K562 (cell line): ENCODE data around the gene APCDD1L. TPM values are rescaled to one million over a fixed set of nuclear protein-coding genes. Genes with fewer than 3 reads are reported as not detected.

ENCODE experiments used
- ATAC-seq: fragments of 200-7000 bp; cut with Tn5 transposase; 3 replicates; pipeline ENCODE4 v1.9.1; 2020; ENCODE audit warnings: moderate library complexity
- BruUV-seq: library from RNA; stranded (reverse); fragments of 400-500 nt; replicated peaks from 2 replicates; lab custom pipeline; 2021; lab: Mats Ljungman, UMichigan
- CTCF ChIA-PET: fragments of 300-600 bp; formaldehyde crosslinking; extraction: SDS; loops from one replicate; lab custom pipeline; 2021; ENCODE audit warnings: low intra/inter-chr PET ratio; lab: Yijun Ruan, JAX
- POLR2A ChIA-PET: fragments of 300-600, 350-650 bp; sonication (Branson Sonifier 250); formaldehyde crosslinking; extraction: SDS; loops from one replicate; lab custom pipeline; 2021; ENCODE audit warnings: antibody characterized with exemption, inconsistent platforms; lab: Yijun Ruan, JAX
- DNase-seq, 4 experiments: peaks; one replicate each; pipeline versions ENCODE4 v3.0.0 to v3.0.0-alpha.2; 2011 to 2018; ENCODE audit warnings: low spot score in 3 of 4, mixed read lengths in 3 of 4; ENCODE audit errors: extremely low read depth in 1 of 4
- FAIRE-seq: peaks from 2 replicates; lab custom pipeline; 2011; peaks lifted over from hg19 to GRCh38; lab: Jason Lieb, UNC
- H2AFZ ChIP-seq: 2 replicates; pipeline ENCODE4 v1.6.0; 2011; ENCODE audit warnings: low read depth, low read length, control low read depth, inconsistent platforms
- H3K27ac ChIP-seq: fragments of 200-600 bp; 3 replicates; pipeline ENCODE4 v1.8.0; 2011; ENCODE audit warnings: low read depth, mild to moderate bottlenecking, control low read depth, inconsistent platforms, low read length, moderate library complexity, mixed read lengths; ENCODE audit errors: extremely low read depth
- H3K27me3 ChIP-seq, 2 experiments: fragments of 300-600 bp in 1 of 2; 2 replicates in 1 of 2; 3 replicates in 1 of 2; pipeline versions ENCODE4 v1.6.0 to v1.8.0; 2011; ENCODE audit warnings: inconsistent platforms in 2 of 2, low read length in 2 of 2, mild to moderate bottlenecking in 1 of 2, mixed read lengths in 1 of 2, moderate library complexity in 1 of 2; ENCODE audit not compliant: control insufficient read depth in 2 of 2, insufficient read depth in 2 of 2
- H3K36me3 ChIP-seq: fragments of 300-600 bp; 3 replicates; pipeline ENCODE4 v1.8.0; 2011; ENCODE audit warnings: mild to moderate bottlenecking, low read length, inconsistent platforms; ENCODE audit not compliant: control insufficient read depth, insufficient read depth
- H3K4me1 ChIP-seq, 2 experiments: fragments of 200-600 bp in 1 of 2; replicated peaks in 1 of 2; 2 replicates in 1 of 2; 3 replicates in 1 of 2; pipeline versions ENCODE4 v1.5.1 to v1.8.0; 2011; ENCODE audit warnings: inconsistent platforms in 2 of 2, low read length in 2 of 2, mild to moderate bottlenecking in 1 of 2, mixed read lengths in 1 of 2, moderate library complexity in 1 of 2; ENCODE audit not compliant: control insufficient read depth in 2 of 2, insufficient read depth in 2 of 2
- H3K4me2 ChIP-seq: 2 replicates; pipeline ENCODE4 v1.6.1; 2011; ENCODE audit warnings: low read length, control low read depth, inconsistent platforms, mixed read lengths; ENCODE audit not compliant: insufficient read depth
- H3K4me3 ChIP-seq: fragments of 200-600 bp; sonication (generic), shearing (Covaris generic); 2 replicates; pipeline ENCODE4 v1.5.1; 2016; ENCODE audit warnings: control low read depth, inconsistent platforms
- H3K79me2 ChIP-seq: fragments of 200-600 bp; 3 replicates; pipeline ENCODE4 v1.8.0; 2011; ENCODE audit warnings: low read length, inconsistent platforms; ENCODE audit not compliant: control insufficient read depth, insufficient read depth
- H3K9ac ChIP-seq, 2 experiments: 2 replicates each; pipeline versions ENCODE4 v1.6.0 to v1.6.1; 2011; ENCODE audit warnings: low read depth in 2 of 2, low read length in 2 of 2, control low read depth in 1 of 2, inconsistent platforms in 1 of 2, mild to moderate bottlenecking in 1 of 2, mixed read lengths in 1 of 2; ENCODE audit not compliant: insufficient read depth in 1 of 2
- H3K9me1 ChIP-seq: one replicate; pipeline ENCODE4 v1.6.0; 2011; ENCODE audit warnings: inconsistent platforms, mild to moderate bottlenecking, low read length, moderate library complexity; ENCODE audit not compliant: control insufficient read depth, insufficient read depth
- H3K9me3 ChIP-seq: replicated peaks from 2 replicates; pipeline ENCODE4 v1.5.1; 2011; ENCODE audit warnings: low read depth, low read length, inconsistent platforms; ENCODE audit not compliant: control insufficient read depth, insufficient read depth
- H4K20me1 ChIP-seq: replicated peaks from 2 replicates; pipeline ENCODE4 v1.6.1; 2011; ENCODE audit warnings: low read length, inconsistent platforms, mixed read lengths; ENCODE audit not compliant: control insufficient read depth, insufficient read depth
- ATF6 ChIP-seq: sonication (generic); formaldehyde crosslinking; IDR thresholded peaks from 2 replicates; pipeline ENCODE4 v1.4.0; 2020; ENCODE audit warnings: mild to moderate bottlenecking, missing genetic modification reagents
- BRD9 ChIP-seq: fragments of 450-650 bp; IDR thresholded peaks from 2 replicates; pipeline ENCODE4 v1.6.1; 2018; ENCODE audit warnings: low read depth; ENCODE audit not compliant: partially characterized antibody
- DPF2 ChIP-seq: fragments of 450-650 bp; IDR thresholded peaks from 2 replicates; pipeline ENCODE4 v1.6.1; 2016
- ELK1 ChIP-seq: sonication (generic); formaldehyde crosslinking; IDR thresholded peaks from 2 replicates; pipeline ENCODE4 v1.8.1; 2022; ENCODE audit warnings: missing genetic modification reagents
- FOSL1 ChIP-seq: fragments of 200-800 bp; sonication (Bioruptor generic); conservative IDR thresholded peaks from 2 replicates; pipeline ENCODE4 v1.6.1; 2016; ENCODE audit warnings: missing genetic modification characterization, missing compliant biosample characterization
- GABPB1 ChIP-seq: sonication (generic); formaldehyde crosslinking; IDR thresholded peaks from 2 replicates; pipeline ENCODE4 v1.8.0; 2022; ENCODE audit warnings: mild to moderate bottlenecking, missing genetic modification reagents
- JUND ChIP-seq, 2 experiments: IDR thresholded peaks; 2 replicates in 1 of 2; 3 replicates in 1 of 2; pipeline ENCODE4 v1.6.1; 2011; ENCODE audit warnings: borderline replicate concordance in 2 of 2, low read depth in 2 of 2, low read length in 2 of 2, improper control_type of control experiment in 1 of 2, missing biosample characterization in 1 of 2, missing genetic modification characterization in 1 of 2, missing genetic modification reagents in 1 of 2
- NFXL1 ChIP-seq: fragments of 450-650 bp; formaldehyde crosslinking; IDR thresholded peaks from 2 replicates; pipeline ENCODE4 v1.4.0; 2021; ENCODE audit warnings: mild to moderate bottlenecking
- PRMT5 ChIP-seq: sonication (generic); formaldehyde crosslinking; IDR thresholded peaks from 2 replicates; pipeline ENCODE4 v1.5.0; 2020; ENCODE audit warnings: missing genetic modification reagents
- SNRNP70 ChIP-seq: fragments of 200-400 bp; formaldehyde crosslinking; optimal IDR thresholded peaks from 2 replicates; pipeline ENCODE3; 2017; ENCODE audit warnings: low read depth, low read length
- STAG1 ChIP-seq: sonication (generic); formaldehyde crosslinking; IDR thresholded peaks from 2 replicates; pipeline ENCODE4 v1.5.0; 2020; ENCODE audit warnings: missing genetic modification reagents, borderline replicate concordance
- ZNF324 ChIP-seq: fragments of 250-450 bp; sonication (Bioruptor Pico); IDR thresholded peaks from 2 replicates; pipeline ENCODE4 v1.4.0; 2020; ENCODE audit warnings: mild to moderate bottlenecking
- ZNF518B ChIP-seq: fragments of 250-450 bp; sonication (Bioruptor Pico); IDR thresholded peaks from 2 replicates; pipeline ENCODE4 v1.5.0; 2021; ENCODE audit warnings: mild to moderate bottlenecking, moderate library complexity
- ZSCAN32 ChIP-seq: fragments of 450-650 bp; formaldehyde crosslinking; IDR thresholded peaks from 2 replicates; pipeline ENCODE4 v1.4.0; 2020; ENCODE audit warnings: mild to moderate bottlenecking, moderate library complexity
- WGBS: fragments of 100-300 bp; shearing (Covaris generic); methylation state at CpG from one replicate; pipeline ENCODE4 v1.1.6; 2016; ENCODE audit warnings: low coverage, mixed read lengths; ENCODE audit not compliant: insufficient coverage; ENCODE audit errors: missing lambda C conversion rate; 5-methylcytosine and 5-hydroxymethylcytosine counted together
- in situ Hi-C: fragments of 300-500 bp; cut with MboI; formaldehyde crosslinking; loops from 4 replicates; pipeline ENCODE4 v1.15.0; 2018; ENCODE audit warnings: inconsistent platforms, mixed read lengths
- intact Hi-C: fragments of 100-400 bp; cut with micrococcal nuclease; formaldehyde crosslinking; loops from 2 replicates; pipeline ENCODE4 v1.14.2; 2022
- polyA plus RNA-seq, 8 experiments: library from polyadenylated mRNA; depleted of rRNA in 4 of 8; stranded (reverse) in 5 of 8; unstranded in 3 of 8; fragments of >200 nt; fragmentation: Nextera tagmentation in 2 of 8; fragmentation: Illumina TruSeq in 1 of 8; extraction: Ambion mirVana in 2 of 8; extraction: Trizol in 1 of 8; gene quantifications; 2 replicates each; pipeline versions ENCODE4 v1.2.1 to v1.2.3, GENCODE V29; 2011 to 2014; ENCODE audit warnings: inconsistent platforms in 1 of 8, missing spikeins in 1 of 8
- total RNA-seq, 7 experiments: library from RNA; depleted of rRNA in 6 of 7; stranded (reverse); fragments of >200 nt in 6 of 7; fragmentation: Illumina TruSeq in 2 of 7; extraction: Trizol in 2 of 7; gene quantifications; 2 replicates each; pipeline versions ENCODE4 v1.2.1 to v1.2.3, GENCODE V29; 2011 to 2021; ENCODE audit warnings: low replicate concordance in 1 of 7

APCDD1L gene
- total and polyA plus RNA-seq, 9 of the 15 experiments (the other 6 are each of a cell fraction or from before 2014, with no cell fraction given): not detected

GRCh38 chr20:58550275-58551059 lies 35.3 kb upstream of the APCDD1L start:
- no peak overlapping the region; the same call in 1 of the 2 replicates for H2AFZ ChIP-seq
- peaks cover 9 to 41% of the 10 kb centered on the region in 2 experiments; a peak in 3 of 5 replicates for H3K27me3 ChIP-seq
- TF ChIP-seq PRMT5 (no peak), FOSL1 (tag) (peak; percentile 46; the same call in 1 of the 2 replicates), STAG1 (CRISPR knock-in tag) (no peak), SNRNP70 (no peak), JUND (IDR thresholded peaks at IDR 0.05; ENCODE audit: borderline replicate concordance, low read depth, low read length) (peak; percentile 20; the same call in 1 of the 2 replicates), JUND (tag; IDR thresholded peaks at IDR 0.05; ENCODE audit: borderline replicate concordance, low read depth, low read length) (no peak; the same call in 2 of the 3 replicates), ZNF518B (CRISPR knock-in tag) (no peak), NFXL1 (CRISPR knock-in tag) (no peak), ATF6 (CRISPR knock-in tag) (no peak), GABPB1 (CRISPR knock-in tag) (no peak), BRD9 (no peak), DPF2 (no peak), ELK1 (CRISPR knock-in tag) (no peak), ZNF324 (no peak), ZSCAN32 (CRISPR knock-in tag) (no peak)

More at GRCh38 chr20:58550275-58551059, 35.3 kb upstream of the APCDD1L start:
- no TSS peak for BruUV-seq
- H3K9ac ChIP-seq: no peak overlapping the region
- intact Hi-C loops (no loop called here), in situ Hi-C loops (no loop called here)
- DNase-seq: peak; percentile 34 to 64 (median 52)
- no peaks in the 10 kb centered on the region for H3K9me1 ChIP-seq
- WGBS: 25% methylated on average over 17 of the region's 17 CpGs
- peak; percentile 6 for FAIRE-seq
- CTCF ChIA-PET: no interaction called here
- ATAC-seq: no peak
- H3K4me3 ChIP-seq: no peak overlapping the region
- peak overlapping the region; percentile 51 for H3K4me2 ChIP-seq
- H3K79me2 ChIP-seq: no peaks in the 10 kb centered on the region
- H4K20me1 ChIP-seq: no peaks in the 10 kb centered on the region
- no peaks in the 10 kb centered on the region for H3K36me3 ChIP-seq
- peaks cover 0 to 5% of the 10 kb centered on the region in 2 experiments; a peak in 2 of 5 replicates for H3K4me1 ChIP-seq
- H3K9me3 ChIP-seq: no peaks in the 10 kb centered on the region
- 0 out of 3 replicates have a peak overlapping the region, but pooled peaks have one; percentile 0 for H3K27ac ChIP-seq
- POLR2A ChIA-PET: no interaction called here
